Measurements from ENCODE around the gene KY.

Gene KY

DNA sequence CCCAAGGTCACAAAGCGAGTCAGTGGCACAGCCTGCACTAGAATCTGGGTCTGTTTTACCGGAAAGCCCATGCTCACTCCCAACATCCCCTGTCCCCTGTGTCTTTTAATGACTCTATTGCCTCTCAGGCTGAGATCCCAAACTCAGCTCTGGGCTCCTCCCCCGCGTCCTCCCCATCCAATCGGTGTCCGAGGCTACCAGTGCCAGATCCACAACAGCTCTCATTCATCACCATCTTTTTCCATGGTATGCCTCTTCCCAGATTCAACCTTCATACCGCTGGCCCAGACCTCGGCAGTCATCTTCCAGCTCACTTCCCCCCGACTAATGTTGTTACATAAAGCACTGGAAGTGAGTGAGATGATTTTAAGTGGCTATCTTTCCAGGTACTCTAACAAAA is 16.1 kb upstream of the KY start:
- no peaks in the 10 kb centered on the region for H3K36me3 ChIP-seq (ENCODE audit: control insufficient read depth, low read depth, low read length)
- no peak overlapping the region for H3K27ac ChIP-seq (ENCODE audit: low read length)
- no peak overlapping the region for H3K9ac ChIP-seq (ENCODE audit: low read length)

DNA sequence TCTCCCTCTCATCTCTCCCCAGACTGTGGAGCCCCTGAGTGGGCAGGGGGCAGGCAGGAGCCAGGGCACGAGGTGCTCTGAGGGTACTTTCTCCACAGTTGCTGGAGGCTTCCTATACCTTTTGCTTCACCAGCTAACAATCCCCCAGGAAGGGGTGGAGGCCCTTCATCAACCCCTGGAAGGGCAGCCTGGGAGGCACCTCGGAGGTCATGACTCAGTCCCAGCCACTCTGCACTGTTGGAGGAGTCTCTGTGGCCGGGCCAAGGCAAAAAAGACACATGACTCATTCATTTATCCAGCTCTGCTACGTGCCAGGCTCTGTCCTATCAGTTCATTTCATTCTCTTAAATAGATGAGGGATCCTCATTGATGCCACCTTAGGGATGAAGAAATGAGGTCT is 15.6 kb upstream of the KY start:
- H3K9ac ChIP-seq (ENCODE audit: low read length): no peak overlapping the region
- H3K4me1 ChIP-seq (ENCODE audit: control insufficient read depth, low read depth, low read length): no peaks in the 10 kb centered on the region
- H3K27ac ChIP-seq (ENCODE audit: low read length): no peak overlapping the region
- no peaks in the 10 kb centered on the region for H3K36me3 ChIP-seq (ENCODE audit: control insufficient read depth, low read depth, low read length)
- no peaks in the 10 kb centered on the region for H3K9me3 ChIP-seq (ENCODE audit: control insufficient read depth, low read depth, low read length)
- no peak overlapping the region for H3K4me3 ChIP-seq (ENCODE audit: low read length)
- no peaks in the 10 kb centered on the region for H3K27me3 ChIP-seq (ENCODE audit: control insufficient read depth, insufficient read depth, low read length)

More for the DNA sequence above, 16.1 kb upstream of the KY start:
- Histone ChIP-seq H3K4me1 (ENCODE audit: control insufficient read depth, low read depth, low read length) (no peaks in the 10 kb centered on the region), H3K4me3 (ENCODE audit: low read length) (no peak overlapping the region), H3K9me3 (ENCODE audit: control insufficient read depth, low read depth, low read length) (no peaks in the 10 kb centered on the region), H3K27me3 (ENCODE audit: control insufficient read depth, insufficient read depth, low read length) (no peaks in the 10 kb centered on the region)

- no peaks in the 10 kb centered on the region for H3K4me1 ChIP-seq (ENCODE audit: control insufficient read depth, low read depth, low read length)
- no peaks in the 10 kb centered on the region for H3K9me3 ChIP-seq (ENCODE audit: control insufficient read depth, low read depth, low read length)
- no peak overlapping the region for H3K9ac ChIP-seq (ENCODE audit: low read length)
- H3K27ac ChIP-seq (ENCODE audit: low read length): no peak overlapping the region
- no peaks in the 10 kb centered on the region for H3K27me3 ChIP-seq (ENCODE audit: control insufficient read depth, insufficient read depth, low read length)
- H3K36me3 ChIP-seq (ENCODE audit: control insufficient read depth, low read depth, low read length): no peaks in the 10 kb centered on the region
- H3K4me3 ChIP-seq (ENCODE audit: low read length): no peak overlapping the region
Observed at GRCh38 chr3:134666052-134666451, 15.2 kb upstream of the KY start.

DNA sequence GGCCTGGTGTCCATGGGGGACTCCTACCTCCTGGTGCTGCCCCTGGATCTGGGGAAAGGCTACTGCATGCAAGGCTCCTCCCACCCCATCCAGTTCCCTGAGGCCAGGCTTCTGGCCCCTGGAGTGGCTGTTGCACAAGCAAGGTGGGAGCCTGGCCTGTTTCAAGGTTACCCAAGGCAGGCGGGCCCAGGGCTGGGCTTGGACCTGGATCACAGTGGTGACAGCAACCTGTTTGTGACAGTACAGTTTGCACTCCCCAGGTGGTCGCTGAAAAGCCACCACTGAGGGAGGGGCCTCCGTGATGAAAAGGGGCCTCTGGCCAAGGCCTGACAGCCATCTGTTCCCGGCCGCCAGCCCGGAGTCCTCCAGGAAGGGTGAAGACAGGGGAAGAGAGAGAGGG is 14.4 kb upstream of the KY start:
- no peak overlapping the region for H3K27ac ChIP-seq (ENCODE audit: low read length)
- H3K9ac ChIP-seq (ENCODE audit: low read length): no peak overlapping the region
- no peaks in the 10 kb centered on the region for H3K9me3 ChIP-seq (ENCODE audit: control insufficient read depth, low read depth, low read length)
- H3K27me3 ChIP-seq (ENCODE audit: control insufficient read depth, insufficient read depth, low read length): no peaks in the 10 kb centered on the region
- no peaks in the 10 kb centered on the region for H3K36me3 ChIP-seq (ENCODE audit: control insufficient read depth, low read depth, low read length)
- no peak overlapping the region for H3K4me3 ChIP-seq (ENCODE audit: low read length)
- no peaks in the 10 kb centered on the region for H3K4me1 ChIP-seq (ENCODE audit: control insufficient read depth, low read depth, low read length)

- Histone ChIP-seq H3K36me3 (ENCODE audit: control insufficient read depth, low read depth, low read length) (no peaks in the 10 kb centered on the region), H3K4me3 (ENCODE audit: low read length) (no peak overlapping the region), H3K4me1 (ENCODE audit: control insufficient read depth, low read depth, low read length) (no peaks in the 10 kb centered on the region), H3K27ac (ENCODE audit: low read length) (no peak overlapping the region), H3K27me3 (ENCODE audit: control insufficient read depth, insufficient read depth, low read length) (no peaks in the 10 kb centered on the region), H3K9ac (ENCODE audit: low read length) (no peak overlapping the region), H3K9me3 (ENCODE audit: control insufficient read depth, low read depth, low read length) (no peaks in the 10 kb centered on the region)
Observed at GRCh38 chr3:134663721-134664456, 13.1 kb upstream of the KY start.

GRCh38 chr3:134660046-134660441 is 9.2 kb upstream of the KY start:
- Histone ChIP-seq H3K27me3 (ENCODE audit: control insufficient read depth, insufficient read depth, low read length) (peaks cover 16% of the 10 kb centered on the region), H3K9me3 (ENCODE audit: control insufficient read depth, low read depth, low read length) (no peaks in the 10 kb centered on the region)

DNA sequence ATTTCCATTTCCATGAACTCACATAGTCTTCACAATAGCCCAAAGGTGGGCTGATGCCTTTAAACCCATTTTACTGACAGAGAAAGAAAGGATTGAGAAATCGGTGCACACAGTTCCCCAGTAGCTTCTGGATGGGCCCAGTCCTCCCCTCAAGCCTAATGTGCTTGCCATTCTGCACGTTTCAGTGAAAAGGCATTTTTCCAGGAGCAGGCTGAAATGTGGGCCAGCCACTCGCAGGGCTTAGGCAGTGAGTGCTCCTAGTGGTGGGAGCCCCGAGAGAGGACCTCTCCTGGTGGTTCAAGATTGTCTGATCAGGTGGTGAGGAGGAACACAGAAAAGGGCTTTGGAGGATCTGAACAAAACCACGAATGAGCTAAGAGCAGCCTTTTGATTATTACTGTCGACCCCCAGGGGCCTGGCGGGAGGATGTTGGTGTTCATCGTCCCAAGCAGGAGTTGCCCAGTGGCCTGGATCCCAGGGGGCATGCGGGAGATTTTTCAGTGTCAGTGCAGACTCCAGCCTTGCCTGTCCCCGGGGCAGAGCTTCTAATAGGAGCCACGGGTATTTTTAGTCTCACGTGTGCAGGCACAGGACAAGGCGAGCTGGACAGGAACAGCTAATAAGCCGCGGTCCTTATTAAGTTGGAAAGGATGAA is 8.7 kb upstream of the KY start:
- Histone ChIP-seq H3K4me3 (ENCODE audit: low read length) (no peak overlapping the region), H3K4me1 (ENCODE audit: control insufficient read depth, low read depth, low read length) (no peaks in the 10 kb centered on the region), H3K9ac (ENCODE audit: low read length) (no peak overlapping the region), H3K36me3 (ENCODE audit: control insufficient read depth, low read depth, low read length) (no peaks in the 10 kb centered on the region), H3K9me3 (ENCODE audit: control insufficient read depth, low read depth, low read length) (no peaks in the 10 kb centered on the region), H3K27ac (ENCODE audit: low read length) (no peak overlapping the region), H3K27me3 (ENCODE audit: control insufficient read depth, insufficient read depth, low read length) (peaks cover 21% of the 10 kb centered on the region)

More at GRCh38 chr3:134660046-134660441, 9.2 kb upstream of the KY start:
- no peaks in the 10 kb centered on the region for H3K4me1 ChIP-seq (ENCODE audit: control insufficient read depth, low read depth, low read length)
- no peak overlapping the region for H3K27ac ChIP-seq (ENCODE audit: low read length)
- no peak overlapping the region for H3K4me3 ChIP-seq (ENCODE audit: low read length)
- H3K9ac ChIP-seq (ENCODE audit: low read length): no peak overlapping the region
- H3K36me3 ChIP-seq (ENCODE audit: control insufficient read depth, low read depth, low read length): no peaks in the 10 kb centered on the region

DNA sequence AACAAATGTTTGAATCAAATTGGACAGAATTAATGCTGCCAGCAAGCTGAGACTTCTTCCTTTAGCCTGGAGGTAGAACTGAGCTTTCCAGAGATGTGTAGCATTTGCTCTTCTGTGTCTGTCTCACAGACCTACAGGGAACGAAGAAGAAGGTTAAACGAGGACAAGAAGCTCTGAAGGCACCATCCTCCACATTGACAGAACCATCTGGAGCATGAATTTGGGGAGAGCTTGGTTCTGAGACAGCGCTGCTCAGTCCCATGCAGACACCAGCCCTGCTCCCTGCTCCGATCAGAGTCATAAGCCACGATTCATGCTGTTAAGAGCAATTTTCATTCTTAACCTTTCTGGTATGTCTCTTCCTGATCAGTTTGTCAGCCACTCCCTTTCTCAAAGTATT is 7.7 kb upstream of the KY start:
- Histone ChIP-seq H3K36me3 (ENCODE audit: control insufficient read depth, low read depth, low read length) (no peaks in the 10 kb centered on the region), H3K27me3 (ENCODE audit: control insufficient read depth, insufficient read depth, low read length) (peaks cover 31% of the 10 kb centered on the region), H3K9ac (ENCODE audit: low read length) (no peak overlapping the region), H3K27ac (ENCODE audit: low read length) (no peak overlapping the region), H3K4me1 (ENCODE audit: control insufficient read depth, low read depth, low read length) (no peaks in the 10 kb centered on the region), H3K4me3 (ENCODE audit: low read length) (no peak overlapping the region), H3K9me3 (ENCODE audit: control insufficient read depth, low read depth, low read length) (no peaks in the 10 kb centered on the region)

DNA sequence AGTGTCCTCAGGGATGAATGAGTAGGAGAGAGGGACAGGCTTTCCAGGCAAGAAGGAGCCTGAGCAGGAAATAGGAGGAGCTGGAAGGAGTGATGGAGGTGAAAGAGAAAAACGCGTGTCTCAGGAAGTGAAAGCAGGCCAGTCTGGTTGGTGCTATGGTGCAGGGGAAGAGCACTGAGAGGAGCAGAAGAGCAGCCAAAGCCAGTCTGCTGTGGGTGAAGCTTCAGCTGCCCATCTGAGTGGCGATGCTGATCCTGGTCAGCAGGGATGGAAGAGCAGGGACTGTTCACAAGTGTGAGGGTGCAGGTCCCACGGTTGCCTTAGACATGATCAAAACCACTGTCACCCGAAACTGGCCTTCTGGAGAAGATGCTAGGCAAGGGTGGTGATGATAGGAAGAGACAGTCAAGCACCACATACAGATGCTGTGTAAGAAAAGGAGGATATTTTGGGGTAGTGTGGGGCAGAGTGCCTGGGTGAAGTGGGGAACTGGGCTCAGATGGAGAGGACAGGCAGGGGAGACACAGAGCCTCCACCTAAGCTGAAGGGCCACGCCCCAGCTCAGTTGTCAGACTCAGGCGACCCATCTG is 5.5 kb upstream of the KY start:
- peaks cover 53% of the 10 kb centered on the region for H3K27me3 ChIP-seq (ENCODE audit: control insufficient read depth, insufficient read depth, low read length)
- H3K9me3 ChIP-seq (ENCODE audit: control insufficient read depth, low read depth, low read length): no peaks in the 10 kb centered on the region
- H3K36me3 ChIP-seq (ENCODE audit: control insufficient read depth, low read depth, low read length): no peaks in the 10 kb centered on the region

DNA sequence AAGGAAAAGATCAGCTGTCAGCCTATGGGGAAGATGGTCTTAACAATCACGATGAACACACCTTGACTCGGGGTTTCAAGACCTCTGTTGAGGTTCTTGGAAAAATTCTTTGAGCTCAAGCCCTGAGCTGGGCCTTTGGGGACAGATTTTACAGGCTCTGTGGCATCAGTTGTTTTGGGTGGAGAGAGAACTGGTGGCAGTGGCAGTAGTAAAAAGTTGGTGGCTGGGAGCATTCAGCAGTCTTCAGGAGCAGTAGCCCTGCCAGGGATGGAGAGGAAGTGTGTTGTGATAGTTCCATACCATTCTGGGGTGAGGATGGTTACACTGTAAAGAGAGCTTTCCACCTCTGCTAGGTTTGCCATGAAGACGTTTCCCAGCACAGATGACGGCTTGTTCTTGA is 4.9 kb upstream of the KY start:
- no peaks in the 10 kb centered on the region for H3K36me3 ChIP-seq (ENCODE audit: control insufficient read depth, low read depth, low read length)
- peaks cover 5% of the 10 kb centered on the region for H3K4me1 ChIP-seq (ENCODE audit: control insufficient read depth, low read depth, low read length)
- no peak overlapping the region for H3K27ac ChIP-seq (ENCODE audit: low read length)
- peaks cover 59% of the 10 kb centered on the region for H3K27me3 ChIP-seq (ENCODE audit: control insufficient read depth, insufficient read depth, low read length)
- no peaks in the 10 kb centered on the region for H3K9me3 ChIP-seq (ENCODE audit: control insufficient read depth, low read depth, low read length)
- no peak overlapping the region for H3K4me3 ChIP-seq (ENCODE audit: low read length)
- no peak overlapping the region for H3K9ac ChIP-seq (ENCODE audit: low read length)

More for the DNA sequence above, 5.5 kb upstream of the KY start:
- Histone ChIP-seq H3K27ac (ENCODE audit: low read length) (no peak overlapping the region), H3K9ac (ENCODE audit: low read length) (no peak overlapping the region), H3K4me3 (ENCODE audit: low read length) (no peak overlapping the region), H3K4me1 (ENCODE audit: control insufficient read depth, low read depth, low read length) (peaks cover 3% of the 10 kb centered on the region)

GRCh38 chr3:134654031-134654430 is 3.2 kb upstream of the KY start:
- H3K9me3 ChIP-seq (ENCODE audit: control insufficient read depth, low read depth, low read length): no peaks in the 10 kb centered on the region
- H3K27me3 ChIP-seq (ENCODE audit: control insufficient read depth, insufficient read depth, low read length): peaks cover 76% of the 10 kb centered on the region
- no peak overlapping the region for H3K4me3 ChIP-seq (ENCODE audit: low read length)

More at GRCh38 chr3:134654031-134654430, 3.2 kb upstream of the KY start:
- Histone ChIP-seq H3K27ac (ENCODE audit: low read length) (no peak overlapping the region), H3K9ac (ENCODE audit: low read length) (no peak overlapping the region), H3K4me1 (ENCODE audit: control insufficient read depth, low read depth, low read length) (peaks cover 5% of the 10 kb centered on the region), H3K36me3 (ENCODE audit: control insufficient read depth, low read depth, low read length) (no peaks in the 10 kb centered on the region)

Measured in iPS-18a (cell line).